GM23248 (cell line): ENCODE results near the gene MAGI1.

Experiments used
- EZH2 ChIP-seq: fragments of 200-600 bp; sonication (generic); IDR thresholded peaks from 2 replicates; pipeline ENCODE4 v1.6.1; 2018; ENCODE audit warnings: antibody characterized with exemption, mild to moderate bottlenecking; ENCODE audit not compliant: insufficient read depth, poor library complexity, severe bottlenecking
- EZH2phosphoT487 ChIP-seq: fragments of 200-600 bp; sonication (generic); IDR thresholded peaks from 2 replicates; pipeline ENCODE4 v1.6.1; 2018; ENCODE audit warnings: antibody characterized with exemption, moderate library complexity, mild to moderate bottlenecking, low read depth; ENCODE audit not compliant: insufficient read depth

DNA sequence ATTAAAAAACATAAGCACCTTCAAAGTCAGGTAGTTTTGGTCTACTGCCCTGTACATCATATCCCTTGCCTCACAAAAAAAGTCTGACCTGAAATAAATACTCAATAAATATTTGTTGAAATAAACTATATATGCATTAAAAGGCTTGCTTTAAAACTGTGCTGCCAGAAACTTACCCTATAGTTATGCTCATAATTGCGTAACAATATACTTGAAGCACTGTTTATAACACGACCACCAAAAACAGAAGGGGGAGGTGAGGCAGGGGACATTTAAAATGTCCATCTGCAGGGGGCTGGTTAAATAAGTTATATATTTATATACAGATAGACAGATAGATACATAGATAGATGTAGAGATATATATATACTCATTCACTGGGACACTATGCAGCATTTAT, 549.5 kb downstream of the MAGI1 start:
- TF ChIP-seq EZH2 (no peak), EZH2phosphoT487 (no peak)
